NT2/D1 (cell line): ENCODE data around the gene ARID1B.

Experiments used
- DNase-seq: peaks from one replicate; pipeline ENCODE4 v3.0.0-alpha.2; 2011; ENCODE audit warnings: low read depth, low spot score
- H3K27me3 ChIP-seq: 2 replicates; pipeline ENCODE4 v1.6.0; 2011; ENCODE audit warnings: mild to moderate bottlenecking; ENCODE audit not compliant: insufficient read length, insufficient read depth
- H3K36me3 ChIP-seq: 2 replicates; pipeline ENCODE4 v1.6.1; 2011; ENCODE audit warnings: mild to moderate bottlenecking, low read length, mixed read lengths; ENCODE audit not compliant: insufficient read depth, insufficient read length
- H3K4me1 ChIP-seq: 2 replicates; pipeline ENCODE4 v1.5.1; 2011; ENCODE audit not compliant: insufficient read depth, insufficient read length
- H3K4me3 ChIP-seq: 2 replicates; pipeline ENCODE4 v1.5.1; 2011; ENCODE audit warnings: low read depth; ENCODE audit not compliant: insufficient read length
- H3K9ac ChIP-seq: 2 replicates; pipeline ENCODE4 v1.6.0; 2011; ENCODE audit warnings: low read depth; ENCODE audit not compliant: insufficient read length
- H3K9me3 ChIP-seq: 2 replicates; pipeline ENCODE4 v1.5.1; 2011; ENCODE audit warnings: mild to moderate bottlenecking, low read length; ENCODE audit not compliant: insufficient read depth
- SUZ12 ChIP-seq: IDR thresholded peaks from 2 replicates; pipeline ENCODE4 v1.6.1; 2011; ENCODE audit not compliant: insufficient read length, insufficient read depth; ENCODE audit errors: extremely low read depth
- YY1 ChIP-seq: IDR thresholded peaks from 2 replicates; pipeline ENCODE4 v1.6.1; 2011; ENCODE audit not compliant: insufficient read length, insufficient read depth
- ZNF274 ChIP-seq: IDR thresholded peaks from 2 replicates; pipeline ENCODE4 v1.6.1; 2011; ENCODE audit warnings: mild to moderate bottlenecking, low read depth, low read length

Gene ARID1B

DNA sequence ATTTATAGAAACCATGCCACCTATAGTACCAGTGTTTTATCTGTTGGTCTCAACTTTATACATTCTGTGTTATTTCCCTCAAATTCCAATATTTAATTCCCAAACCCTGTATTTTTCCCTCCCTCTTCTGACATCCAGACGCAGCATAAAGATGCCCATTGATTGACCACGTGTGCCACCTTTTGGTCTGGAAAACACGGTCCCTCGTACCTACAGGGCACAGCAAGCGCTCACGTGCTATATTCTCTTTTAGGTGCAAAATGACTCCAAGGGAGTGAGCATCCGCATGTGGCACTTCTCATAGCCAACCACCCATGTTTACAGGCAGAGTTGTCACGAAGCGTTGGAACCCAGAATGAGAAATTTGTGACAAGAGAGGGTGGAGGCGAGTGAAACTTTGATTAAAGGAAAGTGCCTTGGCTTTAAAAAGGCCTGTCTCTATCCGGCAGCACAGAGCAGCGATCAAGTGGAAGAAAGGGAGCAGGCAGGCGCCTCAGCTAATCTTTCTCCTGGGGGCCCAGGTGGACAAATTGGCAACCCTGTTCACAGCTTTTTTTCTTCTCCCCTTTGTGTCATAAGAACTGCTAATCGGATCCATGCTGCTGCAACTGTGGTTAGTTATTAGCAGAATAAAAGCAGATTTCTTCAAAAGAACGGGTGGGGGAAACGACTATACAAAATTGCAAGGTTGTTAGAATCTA, 320.2 kb downstream of the ARID1B start:
- TF ChIP-seq YY1 (no peak), SUZ12 (no peak), ZNF274 (no peak)
- no peaks in the 10 kb centered on the region for H3K9me3 ChIP-seq
- H3K27me3 ChIP-seq, result no peaks in the 10 kb centered on the region
- no peaks in the 10 kb centered on the region for H3K36me3 ChIP-seq
- H3K4me1 ChIP-seq, result no peaks in the 10 kb centered on the region
- H3K4me3 ChIP-seq, result no peak overlapping the region
- no peak for DNase-seq
- H3K9ac ChIP-seq, result no peak overlapping the region

DNA sequence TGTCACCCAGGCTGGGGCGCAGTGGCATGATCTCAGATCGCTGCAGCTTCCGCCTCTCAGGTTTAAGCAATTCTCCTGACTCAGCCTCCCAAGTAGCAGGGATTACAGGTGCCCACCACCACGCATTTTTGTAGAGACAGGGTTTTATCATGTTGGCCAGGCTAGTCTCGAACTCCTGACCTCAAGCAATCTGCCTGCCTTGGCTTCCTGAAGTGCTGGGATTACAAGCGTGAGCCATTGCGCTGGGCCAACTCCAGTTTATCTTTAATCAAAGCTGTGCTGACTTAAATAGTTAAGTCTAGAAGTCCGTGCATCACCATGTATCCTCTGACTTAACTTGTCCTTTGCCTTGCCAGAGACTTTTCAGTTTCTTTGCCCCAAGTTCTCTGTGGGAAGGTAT, 321.8 kb downstream of the ARID1B start:
- H3K9ac ChIP-seq, result no peak overlapping the region
- no peaks in the 10 kb centered on the region for H3K9me3 ChIP-seq
- no peaks in the 10 kb centered on the region for H3K4me1 ChIP-seq
- H3K27me3 ChIP-seq, result no peaks in the 10 kb centered on the region
- H3K4me3 ChIP-seq, result no peak overlapping the region
- no peak for DNase-seq
- TF ChIP-seq YY1, result no peak
- no peaks in the 10 kb centered on the region for H3K36me3 ChIP-seq

DNA sequence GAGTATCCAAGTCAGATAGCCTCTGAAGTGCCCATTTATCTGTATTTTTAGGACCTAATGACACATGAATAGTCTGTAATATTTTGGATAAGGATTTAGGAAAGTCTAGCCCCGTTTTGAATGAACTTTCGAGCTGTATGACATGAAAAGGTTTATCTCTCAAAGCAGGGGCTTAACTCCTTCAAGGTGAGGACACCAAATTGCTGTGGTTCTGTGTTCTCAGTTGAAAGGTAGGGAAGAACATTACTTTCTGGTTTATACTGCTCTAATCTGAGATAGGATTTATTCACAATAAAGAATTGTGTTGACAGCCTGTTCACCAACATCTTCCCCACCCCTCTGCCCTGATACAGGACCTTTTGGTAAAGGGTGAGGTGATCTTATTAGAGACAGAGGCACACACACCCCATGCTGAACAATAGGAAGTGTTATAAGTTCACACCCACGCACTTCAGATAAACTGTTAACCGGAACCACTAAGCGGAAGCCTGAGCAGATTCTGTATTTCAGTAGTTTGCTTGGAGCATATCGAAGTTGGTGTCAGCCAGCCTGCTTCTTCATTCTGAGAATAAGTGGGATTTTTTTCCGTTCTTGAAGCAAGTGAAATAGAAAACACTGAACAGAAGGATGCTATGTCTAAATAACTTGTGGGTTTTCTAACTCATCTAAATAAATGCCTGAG, 322.9 kb downstream of the ARID1B start:
- no peaks in the 10 kb centered on the region for H3K27me3 ChIP-seq
- no peak for DNase-seq
- no peak for TF ChIP-seq ZNF274
- no peak for TF ChIP-seq SUZ12
- no peak for TF ChIP-seq YY1

DNA sequence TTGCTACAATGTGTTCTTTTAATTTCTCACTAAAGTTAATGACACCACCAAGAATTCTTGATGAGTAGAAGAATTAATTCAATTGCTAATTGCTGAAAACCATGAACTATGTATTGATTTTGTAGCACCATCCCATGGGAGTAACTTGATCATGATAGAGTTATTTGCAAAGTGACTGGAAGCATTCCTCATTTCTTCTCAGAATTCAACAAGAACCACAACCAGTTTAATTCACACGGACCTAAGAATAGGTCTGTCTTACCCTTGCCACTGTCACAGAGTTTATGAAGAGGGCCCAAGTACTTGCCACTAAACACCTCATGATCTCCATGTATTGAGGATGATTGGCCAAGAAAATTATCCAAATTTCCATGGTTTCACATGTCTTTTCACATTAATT, 324.0 kb downstream of the ARID1B start:
- TF ChIP-seq YY1 (no peak), SUZ12 (no peak), ZNF274 (no peak)
- Histone ChIP-seq H3K4me1 (no peaks in the 10 kb centered on the region), H3K27me3 (no peaks in the 10 kb centered on the region), H3K4me3 (no peak overlapping the region), H3K9ac (no peak overlapping the region), H3K36me3 (no peaks in the 10 kb centered on the region), H3K9me3 (no peaks in the 10 kb centered on the region)
- no peak for DNase-seq

More for the DNA sequence above, 322.9 kb downstream of the ARID1B start:
- Histone ChIP-seq H3K4me3 (no peak overlapping the region), H3K36me3 (no peaks in the 10 kb centered on the region), H3K4me1 (no peaks in the 10 kb centered on the region), H3K9me3 (no peaks in the 10 kb centered on the region), H3K9ac (no peak overlapping the region)

DNA sequence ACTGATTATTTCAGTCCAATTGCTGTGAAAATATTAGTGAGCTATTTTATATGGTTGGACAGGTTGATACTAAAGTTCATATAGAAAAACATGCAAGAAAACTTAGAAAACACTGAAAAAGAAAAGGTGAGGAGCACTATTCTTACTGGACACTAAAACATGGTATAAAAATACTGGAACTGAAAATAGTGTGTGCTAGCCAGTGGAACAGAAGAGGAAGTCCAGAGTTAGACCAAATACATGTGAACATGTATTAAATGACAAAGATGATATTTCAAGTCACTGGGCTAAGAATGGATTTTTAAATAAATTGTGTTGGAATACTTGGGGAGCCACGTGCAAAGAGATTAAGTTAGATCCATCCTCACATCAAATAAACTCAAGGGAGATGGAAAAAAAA, 327.6 kb downstream of the ARID1B start:
- Histone ChIP-seq H3K9ac (no peak overlapping the region), H3K9me3 (no peaks in the 10 kb centered on the region), H3K4me3 (no peak overlapping the region), H3K36me3 (no peaks in the 10 kb centered on the region), H3K27me3 (no peaks in the 10 kb centered on the region), H3K4me1 (no peaks in the 10 kb centered on the region)
- DNase-seq, result no peak
- no peak for TF ChIP-seq ZNF274
- no peak for TF ChIP-seq YY1
- no peak for TF ChIP-seq SUZ12

DNA sequence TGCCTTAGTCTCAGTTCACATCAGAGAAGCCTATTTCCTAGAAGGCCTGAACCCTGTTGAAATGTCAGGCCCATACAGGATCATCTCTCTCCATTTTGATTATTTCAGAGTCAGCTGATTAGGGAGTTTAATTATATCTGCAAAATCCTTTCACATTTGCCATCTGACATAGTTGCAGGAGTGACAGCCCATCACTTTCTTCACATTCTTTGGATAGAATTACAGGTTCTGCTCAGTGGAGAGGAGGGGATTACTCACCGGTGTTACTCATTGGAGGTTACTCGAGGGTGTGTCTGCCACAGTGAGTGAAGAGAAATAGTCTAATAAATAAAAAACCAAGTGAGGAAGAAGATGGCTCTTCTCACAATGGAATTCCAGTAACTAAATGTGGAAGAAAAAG, 329.3 kb downstream of the ARID1B start:
- no peak for TF ChIP-seq ZNF274
- TF ChIP-seq YY1, result no peak
- no peak for TF ChIP-seq SUZ12
- Histone ChIP-seq H3K27me3 (no peaks in the 10 kb centered on the region), H3K4me1 (no peaks in the 10 kb centered on the region), H3K9ac (no peak overlapping the region), H3K4me3 (no peak overlapping the region), H3K36me3 (peaks cover 4% of the 10 kb centered on the region), H3K9me3 (no peaks in the 10 kb centered on the region)
- DNase-seq, result no peak

DNA sequence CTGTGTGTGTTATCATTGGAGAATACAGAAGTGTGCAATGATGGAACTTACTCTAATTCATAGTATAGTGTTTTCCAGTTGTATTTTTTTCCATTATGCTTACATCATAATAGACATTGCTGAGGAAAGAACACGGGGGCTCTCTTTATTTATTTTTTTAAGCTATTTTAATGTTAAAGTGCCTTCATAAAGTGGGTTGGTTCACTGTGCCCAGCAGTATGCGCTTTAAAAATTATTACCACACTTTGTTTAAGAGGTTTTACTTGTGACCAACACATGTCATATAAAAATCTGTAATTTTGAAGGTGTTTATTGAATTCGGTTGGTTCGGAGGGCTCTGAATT, 330.4 kb downstream of the ARID1B start:
- Histone ChIP-seq H3K9ac (no peak overlapping the region), H3K9me3 (no peaks in the 10 kb centered on the region), H3K4me3 (no peak overlapping the region), H3K27me3 (no peaks in the 10 kb centered on the region), H3K36me3 (peaks cover 4% of the 10 kb centered on the region), H3K4me1 (no peaks in the 10 kb centered on the region)
- no peak for DNase-seq
- TF ChIP-seq ZNF274 (no peak), YY1 (no peak), SUZ12 (no peak)

DNA sequence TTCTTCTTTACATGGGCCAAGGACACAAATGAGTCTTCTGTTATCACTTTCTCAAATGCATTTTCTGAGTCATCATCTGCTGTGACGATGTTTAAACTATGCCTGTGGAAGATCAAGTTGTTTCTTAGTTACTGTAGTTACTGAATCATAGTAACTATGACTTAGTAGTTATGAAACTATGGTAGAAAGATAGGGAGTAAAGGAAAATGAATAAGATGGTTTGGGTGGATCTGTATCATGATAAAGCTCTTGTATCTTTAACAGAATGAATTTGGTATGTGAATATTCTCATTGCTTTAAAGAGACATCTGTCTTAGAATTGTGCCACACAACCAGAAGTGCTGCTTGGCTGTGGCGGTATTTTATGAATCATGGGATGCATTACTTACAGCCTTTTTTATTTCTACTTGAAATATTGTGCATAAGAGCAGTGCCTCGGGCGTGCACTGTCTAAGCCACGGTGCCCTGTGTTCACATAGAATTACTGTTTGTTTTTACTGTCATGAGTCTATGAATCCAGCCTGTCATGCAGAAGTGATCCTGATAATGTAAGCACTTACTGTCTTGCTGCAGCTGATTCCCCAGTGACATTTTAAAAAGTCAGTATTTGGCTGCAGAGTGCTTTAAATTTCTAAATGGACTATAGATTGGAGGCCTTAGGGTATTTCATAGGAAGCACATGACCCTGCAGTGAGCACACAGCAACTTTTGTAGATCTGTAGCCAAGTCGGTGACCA, 330.9 kb downstream of the ARID1B start:
- no peaks in the 10 kb centered on the region for H3K4me1 ChIP-seq
- no peaks in the 10 kb centered on the region for H3K9me3 ChIP-seq
- no peak for DNase-seq
- no peak overlapping the region for H3K4me3 ChIP-seq
- H3K9ac ChIP-seq, result no peak overlapping the region
- TF ChIP-seq SUZ12 (no peak), YY1 (no peak), ZNF274 (no peak)
- H3K36me3 ChIP-seq, result peaks cover 4% of the 10 kb centered on the region
- no peaks in the 10 kb centered on the region for H3K27me3 ChIP-seq
